HG03575 (cell line): ENCODE results near the gene MTOR.
"Not testable (repeated sequence)": the region's sequence is repeated elsewhere in the genome, so short reads cannot be mapped to it uniquely, and the experiment has no call there.

Source experiments
- ATAC-seq: cut with Tn5 transposase; IDR thresholded peaks from one replicate; pipeline ENCODE4 v1.9.1; 2021; ENCODE audit not compliant: unreplicated experiment, insufficient number of reproducible peaks, low FRiP score; ENCODE audit errors: extremely low read depth

Gene MTOR

DNA sequence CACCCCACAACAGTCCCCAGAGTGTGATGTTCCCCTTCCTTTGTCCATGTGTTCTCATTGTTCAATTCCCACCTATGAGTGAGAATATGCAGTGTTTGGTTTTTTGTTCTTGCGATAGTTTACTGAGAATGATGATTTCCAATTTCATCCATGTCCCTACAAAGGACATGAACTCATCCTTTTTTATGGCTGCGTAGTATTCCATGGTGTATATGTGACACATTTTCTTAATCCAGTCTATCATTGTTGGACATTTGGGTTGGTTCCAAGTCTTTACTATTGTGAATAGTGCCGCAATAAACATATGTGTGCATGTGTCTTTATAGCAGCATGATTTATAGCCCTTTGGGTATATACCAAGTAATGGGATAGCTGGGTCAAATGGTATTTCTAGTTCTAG is 178.6 kb downstream of the MTOR start:
- ATAC-seq: not testable (repeated sequence)

DNA sequence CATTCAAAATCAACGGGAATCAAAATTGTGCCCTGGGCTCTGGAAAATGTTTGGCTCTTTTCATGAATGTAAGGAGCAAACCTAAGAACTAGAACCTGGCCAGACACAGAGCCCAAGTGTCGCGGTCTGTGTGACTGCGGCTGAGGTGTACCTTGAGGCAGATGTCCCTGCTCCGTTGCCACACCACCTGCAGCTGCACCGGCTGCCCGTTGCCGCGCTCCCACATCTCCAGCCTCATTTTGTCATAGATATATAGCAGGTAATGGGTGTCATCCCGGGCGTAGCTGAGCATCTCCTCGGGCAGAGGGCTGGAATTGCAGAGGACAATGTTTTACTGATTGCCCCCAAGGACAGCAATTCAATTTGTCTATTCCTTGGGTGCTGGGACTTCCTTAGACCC is 181.4 kb downstream of the MTOR start:
- no peak for ATAC-seq

DNA sequence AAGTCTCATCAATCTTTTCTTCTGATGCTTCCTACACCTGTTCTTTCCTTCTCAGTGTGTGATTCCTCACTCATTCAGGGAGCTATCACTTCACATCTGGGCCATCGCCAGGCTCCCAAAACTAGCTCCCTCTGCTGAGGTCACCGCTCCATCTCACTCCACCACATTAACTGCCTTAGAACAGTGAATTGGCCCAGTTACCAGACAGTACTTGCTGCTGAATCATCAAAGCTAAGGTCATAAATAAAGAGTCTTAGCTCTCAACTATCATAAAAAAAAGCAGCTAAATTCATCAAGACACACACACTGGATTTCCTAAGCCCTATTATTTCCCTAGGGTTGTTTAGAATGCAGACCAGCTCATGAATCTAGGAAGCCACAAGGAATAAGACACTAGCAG is 183.7 kb downstream of the MTOR start:
- no peak for ATAC-seq

DNA sequence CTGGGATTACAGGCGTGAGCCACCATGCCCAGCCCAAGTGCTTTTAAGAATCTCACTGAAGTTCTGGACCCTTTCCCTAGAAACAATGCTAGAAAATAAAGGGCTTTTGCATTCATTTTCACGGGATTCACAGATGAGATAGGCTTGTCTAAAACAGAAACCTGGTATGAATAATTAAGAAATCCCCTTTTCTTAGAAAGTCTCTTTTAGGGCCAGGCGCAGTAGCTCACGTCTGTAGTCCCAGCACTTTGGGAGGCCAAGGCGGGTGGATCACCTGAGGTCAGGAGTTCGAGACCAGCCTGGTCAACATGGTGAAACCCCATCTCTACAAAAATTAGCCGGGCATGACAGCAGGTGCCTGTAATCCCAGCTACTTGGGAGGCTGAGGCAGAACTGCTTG is 189.0 kb downstream of the MTOR start:
- not testable (repeated sequence) for ATAC-seq

DNA sequence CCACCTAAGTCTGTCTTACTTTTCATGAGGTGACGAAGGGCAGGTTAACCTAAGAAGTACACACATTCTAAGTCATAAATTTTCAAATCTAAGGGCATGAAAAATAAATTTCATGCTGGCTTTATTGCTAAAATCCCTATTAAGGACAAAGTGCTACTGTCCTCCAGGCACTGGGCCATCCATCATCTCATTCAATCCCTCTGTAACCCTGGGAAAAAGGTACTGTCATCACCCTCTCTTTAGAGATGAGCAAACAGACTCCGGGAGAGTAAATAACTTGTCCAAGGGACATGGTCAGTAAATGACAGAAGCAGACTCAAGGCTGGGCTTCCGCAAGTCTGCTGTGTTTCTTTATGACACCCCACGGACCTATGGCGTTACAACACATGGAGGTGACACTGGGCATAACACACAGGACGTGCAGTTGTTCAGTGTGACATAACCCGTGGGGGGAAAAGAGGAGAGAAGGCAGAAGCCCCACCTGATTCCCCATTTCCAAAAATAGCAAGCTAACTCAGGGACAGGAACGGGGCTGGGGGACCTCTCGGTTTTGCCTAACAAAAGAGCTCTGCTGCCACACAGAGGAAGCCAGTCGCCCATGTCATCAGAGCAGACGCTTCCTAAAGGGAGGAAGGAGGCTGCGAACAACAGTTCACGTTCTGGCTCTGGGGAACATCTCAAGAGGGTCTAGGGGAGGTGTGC is 190.0 kb downstream of the MTOR start:
- no peak for ATAC-seq

GRCh38 chr1:11071463-11072215 is 190.7 kb downstream of the MTOR start:
- ATAC-seq: no peak

DNA sequence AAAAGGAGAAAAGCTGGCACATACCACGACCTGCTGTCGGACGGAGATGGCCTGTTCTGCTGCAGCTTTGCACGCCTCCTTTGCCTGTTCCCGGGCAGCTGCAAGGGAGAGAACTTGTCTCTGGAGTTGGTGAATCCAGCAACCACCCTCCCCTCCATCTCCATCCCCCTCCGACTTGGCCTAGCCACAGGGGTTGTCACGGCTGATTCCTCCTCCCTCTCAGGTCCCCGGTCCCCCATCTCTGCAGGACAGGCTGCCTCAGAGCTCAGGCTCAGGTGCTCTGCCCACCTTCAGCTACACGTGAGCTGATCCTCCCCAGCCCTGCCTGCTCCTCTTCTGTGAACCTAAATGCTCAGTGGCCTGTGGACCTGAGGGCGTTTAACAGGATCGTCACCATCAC is 191.5 kb downstream of the MTOR start:
- ATAC-seq: no peak

DNA sequence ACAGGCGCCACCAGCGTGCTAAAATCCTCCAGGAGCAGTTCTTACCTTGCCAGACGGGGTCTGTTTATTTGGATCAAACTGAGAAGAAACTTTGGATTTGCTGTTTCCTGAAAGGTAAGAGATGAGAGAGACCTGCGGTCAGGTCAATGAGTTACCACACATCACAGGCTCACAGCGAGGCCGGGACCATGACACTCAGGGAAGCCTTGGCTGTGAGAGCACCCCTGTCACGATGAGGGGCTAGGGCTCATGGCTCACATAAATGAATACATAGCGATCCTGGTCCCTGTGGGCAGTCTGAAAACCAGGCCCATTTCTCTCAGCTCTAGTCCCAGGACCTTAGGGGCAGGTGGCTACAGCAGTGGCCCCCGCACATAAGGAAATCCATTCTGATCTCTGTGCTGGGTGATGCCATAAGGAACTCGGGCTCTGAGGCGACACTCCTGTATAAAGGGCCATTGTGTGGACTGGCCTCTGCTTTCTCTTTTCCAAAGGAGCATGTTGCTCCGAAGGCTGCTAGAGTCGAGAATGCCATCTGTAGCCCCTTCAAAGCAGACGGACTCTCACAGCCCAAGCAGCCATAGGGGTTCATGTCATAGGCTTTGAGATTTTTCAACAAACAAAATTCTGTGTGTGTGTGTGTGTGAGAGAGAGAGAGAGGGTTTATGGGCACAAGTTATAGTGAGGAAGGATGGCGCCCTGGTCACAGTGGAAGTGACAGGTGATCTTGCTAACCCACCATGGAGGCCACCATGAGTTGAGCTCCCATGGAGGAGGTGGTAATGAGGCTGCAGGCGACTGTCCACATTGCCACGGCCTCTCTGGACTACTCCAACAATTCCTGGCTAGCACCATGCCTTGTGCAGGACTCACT is 193.5 kb downstream of the MTOR start:
- no peak for ATAC-seq

DNA sequence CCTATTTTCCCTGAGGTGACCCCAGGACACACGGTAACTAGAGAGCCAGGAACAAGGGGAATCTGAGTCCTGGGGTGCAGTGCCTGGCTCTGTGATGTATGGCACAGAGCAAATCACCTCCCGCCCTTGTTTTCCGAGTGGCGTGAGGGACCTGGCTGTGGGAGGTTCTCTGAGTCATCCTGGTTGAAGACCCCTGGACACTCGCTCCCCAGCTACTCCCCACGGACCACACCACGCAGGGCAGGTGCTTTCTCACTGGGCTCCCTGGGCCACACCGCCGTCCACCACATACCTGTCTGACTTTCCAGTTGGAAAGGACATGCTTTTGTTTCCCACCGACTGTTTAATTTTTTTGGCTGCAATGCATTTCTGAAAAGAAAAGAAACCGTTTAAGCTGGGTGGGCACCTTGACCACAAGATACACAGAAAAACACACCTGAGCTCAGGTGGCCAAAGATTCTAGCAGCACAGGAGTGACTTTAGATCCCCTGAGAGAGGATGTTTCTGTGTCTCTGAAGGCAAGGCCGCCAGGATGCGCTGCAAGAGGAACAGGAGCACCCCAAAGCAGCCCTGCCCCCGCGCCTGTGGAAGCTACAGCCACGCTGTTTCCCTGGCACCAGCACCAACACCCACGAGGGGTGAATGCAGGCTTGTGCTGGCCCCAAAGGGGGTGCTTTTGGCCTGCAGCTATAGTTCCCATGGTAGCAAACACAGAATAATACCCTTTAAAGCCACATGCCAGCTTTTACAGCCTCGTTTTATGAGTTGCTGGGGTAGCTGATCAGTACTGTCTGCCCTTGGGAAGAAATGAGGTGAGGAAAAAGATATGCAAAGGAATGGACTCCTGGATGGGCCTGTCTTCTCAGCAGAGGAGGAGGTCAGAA is 194.4 kb downstream of the MTOR start:
- ATAC-seq: no peak

DNA sequence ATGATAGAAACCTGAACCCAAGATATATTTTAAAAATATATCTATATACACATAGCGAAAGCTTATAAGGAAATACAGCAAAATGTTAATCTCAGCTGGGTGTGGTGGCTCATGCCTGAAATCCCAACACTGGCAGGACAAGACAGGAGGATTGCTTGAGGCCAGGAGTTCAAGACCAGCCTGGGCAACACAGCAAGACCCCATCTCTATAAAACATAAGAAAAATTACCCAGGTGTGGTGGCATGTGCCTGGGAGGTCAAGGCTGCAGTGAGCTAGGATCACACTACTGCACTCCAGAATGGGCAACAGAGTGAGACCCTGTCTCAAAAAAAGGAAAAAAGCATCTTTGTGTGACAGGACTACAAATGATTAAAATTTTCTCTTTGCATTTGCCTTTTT is 196.6 kb downstream of the MTOR start:
- no peak for ATAC-seq

DNA sequence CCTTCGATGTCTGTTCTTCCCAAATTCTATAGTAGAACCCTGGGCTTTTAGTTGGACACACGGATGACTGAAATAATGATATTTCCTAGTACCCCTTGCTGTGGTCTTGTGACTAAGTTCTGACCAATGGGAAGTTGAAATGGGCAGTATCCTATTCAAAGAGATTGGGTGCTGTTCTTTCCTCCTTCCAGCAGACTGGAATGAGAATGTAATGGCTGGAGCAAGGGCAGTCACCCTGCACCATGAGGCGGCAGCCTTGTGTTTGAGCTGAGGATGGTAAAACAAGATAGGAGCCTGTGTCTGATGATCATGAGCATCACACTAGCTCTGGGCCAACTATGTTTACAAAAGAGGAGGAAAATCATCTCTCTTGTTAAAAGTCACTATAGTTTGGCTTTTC is 197.4 kb downstream of the MTOR start:
- ATAC-seq: no peak

DNA sequence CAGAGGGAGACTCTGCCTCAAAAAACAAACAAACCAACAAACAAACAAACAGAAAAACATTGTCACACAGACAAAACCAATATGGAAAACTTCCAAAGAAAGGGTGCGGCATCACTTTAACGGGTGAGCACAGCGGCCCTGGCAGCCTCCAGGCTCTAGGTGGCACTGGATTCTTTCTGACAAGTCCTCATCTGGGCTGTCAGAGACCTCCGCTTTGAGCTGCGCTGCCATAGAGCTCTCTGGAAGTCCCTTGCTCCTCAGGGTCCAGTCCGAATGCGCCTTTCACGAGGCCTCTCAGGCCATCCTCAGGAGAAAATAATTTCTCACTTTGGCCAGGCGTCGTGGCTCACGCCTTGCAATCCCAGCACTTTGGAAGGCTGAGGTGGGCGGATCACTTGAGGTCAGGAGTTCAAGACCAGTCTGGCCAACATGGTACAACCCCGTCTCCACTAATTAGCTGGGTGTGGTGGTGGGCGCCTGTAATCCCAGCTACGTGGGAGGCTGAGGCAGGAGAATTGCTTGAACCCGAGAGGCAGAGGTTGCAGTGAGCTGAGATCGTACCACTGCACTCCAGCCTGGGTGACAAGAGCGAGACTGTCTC is 198.3 kb downstream of the MTOR start:
- ATAC-seq: not testable (repeated sequence)

GRCh38 chr1:11062965-11063401 is 199.4 kb downstream of the MTOR start:
- ATAC-seq: no peak

GRCh38 chr1:11061652-11062365 is 200.5 kb downstream of the MTOR start:
- no peak for ATAC-seq

GRCh38 chr1:11059968-11060830 is 202.2 kb downstream of the MTOR start, which contains the start of gene SRM:
SRM (minus strand) TSS chr1:11060018; CDS start chr1:11059943, 75 bp downstream.
- no peak for ATAC-seq

- ATAC-seq: no peak
These were observed 203.0 kb downstream of the MTOR start for GRCh38 chr1:11059155-11059967.
